ENCODE data around the gene GAL3ST2. TPM values are rescaled to one million over a fixed set of nuclear protein-coding genes. Genes with fewer than 3 reads are reported as not detected.

Gene GAL3ST2
- total and polyA plus RNA-seq, 8 donors, result 0.26 to 0.31 (median 0.29) TPM; not detected in 2

DNA sequence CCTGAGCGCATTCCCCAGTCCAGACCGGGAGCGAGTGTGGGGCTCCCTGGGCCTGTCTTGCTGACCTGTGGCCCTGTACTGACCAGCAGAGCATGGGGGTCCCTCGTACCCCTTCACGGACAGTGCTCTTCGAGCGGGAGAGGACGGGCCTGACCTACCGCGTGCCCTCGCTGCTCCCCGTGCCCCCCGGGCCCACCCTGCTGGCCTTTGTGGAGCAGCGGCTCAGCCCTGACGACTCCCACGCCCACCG lies 37.7 kb downstream of the GAL3ST2 start:
- Histone ChIP-seq H3K4me1 (peaks cover 0 to 12% of the 10 kb centered on the region in 2 donors), H3K36me3 (no peaks in the 10 kb centered on the region), H3K27ac (no peak overlapping the region), H3K4me3 (no peak overlapping the region), H3K9me3 (no peaks in the 10 kb centered on the region), H3K27me3 (peaks cover 0 to 62% of the 10 kb centered on the region in 2 donors)
- intact Hi-C loops (cut with DNase I), result no loop called here
- TF ChIP-seq, protein P1, sequence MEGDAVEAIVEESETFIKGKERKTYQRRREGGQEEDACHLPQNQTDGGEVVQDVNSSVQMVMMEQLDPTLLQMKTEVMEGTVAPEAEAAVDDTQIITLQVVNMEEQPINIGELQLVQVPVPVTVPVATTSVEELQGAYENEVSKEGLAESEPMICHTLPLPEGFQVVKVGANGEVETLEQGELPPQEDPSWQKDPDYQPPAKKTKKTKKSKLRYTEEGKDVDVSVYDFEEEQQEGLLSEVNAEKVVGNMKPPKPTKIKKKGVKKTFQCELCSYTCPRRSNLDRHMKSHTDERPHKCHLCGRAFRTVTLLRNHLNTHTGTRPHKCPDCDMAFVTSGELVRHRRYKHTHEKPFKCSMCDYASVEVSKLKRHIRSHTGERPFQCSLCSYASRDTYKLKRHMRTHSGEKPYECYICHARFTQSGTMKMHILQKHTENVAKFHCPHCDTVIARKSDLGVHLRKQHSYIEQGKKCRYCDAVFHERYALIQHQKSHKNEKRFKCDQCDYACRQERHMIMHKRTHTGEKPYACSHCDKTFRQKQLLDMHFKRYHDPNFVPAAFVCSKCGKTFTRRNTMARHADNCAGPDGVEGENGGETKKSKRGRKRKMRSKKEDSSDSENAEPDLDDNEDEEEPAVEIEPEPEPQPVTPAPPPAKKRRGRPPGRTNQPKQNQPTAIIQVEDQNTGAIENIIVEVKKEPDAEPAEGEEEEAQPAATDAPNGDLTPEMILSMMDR (IDR thresholded peaks at IDR 0.05), result no peak
- DNase-seq, result peak in 1 of 4 donors; percentile 76
- no peak for ATAC-seq

DNA sequence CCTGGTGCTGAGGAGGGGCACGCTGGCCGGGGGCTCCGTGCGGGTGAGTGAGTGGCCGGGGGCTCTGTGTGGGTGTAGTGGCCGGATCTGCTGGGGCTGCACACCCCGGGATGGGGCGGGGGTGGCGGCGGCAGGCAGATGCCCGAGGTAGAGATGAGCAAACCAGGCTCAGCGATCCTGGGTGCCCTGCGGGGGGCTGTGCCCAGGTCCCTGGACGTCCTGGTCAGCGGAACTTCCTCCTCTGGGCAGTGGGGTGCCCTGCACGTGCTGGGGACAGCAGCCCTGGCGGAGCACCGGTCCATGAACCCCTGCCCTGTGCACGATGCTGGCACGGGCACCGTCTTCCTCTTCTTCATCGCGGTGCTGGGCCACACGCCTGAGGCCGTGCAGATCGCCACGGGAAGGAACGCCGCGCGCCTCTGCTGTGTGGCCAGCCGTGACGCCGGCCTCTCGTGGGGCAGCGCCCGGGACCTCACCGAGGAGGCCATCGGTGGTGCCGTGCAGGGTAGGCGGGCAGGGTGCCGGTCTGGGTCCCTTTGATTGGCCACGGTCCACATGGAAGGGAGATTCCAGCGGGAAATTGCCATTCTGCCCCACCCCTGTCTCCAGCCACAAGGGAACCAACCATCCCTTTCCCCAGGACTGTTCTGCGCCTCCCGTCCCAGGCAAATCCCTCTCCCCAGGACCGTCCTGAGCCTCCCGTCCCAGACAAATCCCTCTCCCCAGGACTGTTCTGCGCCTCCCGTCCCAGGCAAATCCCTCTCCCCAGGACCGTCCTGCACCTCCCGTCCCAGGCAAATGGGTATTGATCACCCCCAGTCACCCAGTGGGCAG lies 38.2 kb downstream of the GAL3ST2 start:
- DNase-seq (peak in 2 of 4 donors; percentile 26 to 73), ATAC-seq (no peak)
- TF ChIP-seq, protein P1 (IDR thresholded peaks at IDR 0.05), result no peak
- H3K4me3 ChIP-seq, result no peak overlapping the region
- H3K27me3 ChIP-seq, result peaks cover 0 to 62% of the 10 kb centered on the region in 2 donors
- H3K4me1 ChIP-seq, result peaks cover 0 to 12% of the 10 kb centered on the region in 2 donors
- H3K9me3 ChIP-seq, result no peaks in the 10 kb centered on the region
- H3K36me3 ChIP-seq, result no peaks in the 10 kb centered on the region
- intact Hi-C loops (cut with DNase I), result no loop called here
- H3K27ac ChIP-seq, result no peak overlapping the region

DNA sequence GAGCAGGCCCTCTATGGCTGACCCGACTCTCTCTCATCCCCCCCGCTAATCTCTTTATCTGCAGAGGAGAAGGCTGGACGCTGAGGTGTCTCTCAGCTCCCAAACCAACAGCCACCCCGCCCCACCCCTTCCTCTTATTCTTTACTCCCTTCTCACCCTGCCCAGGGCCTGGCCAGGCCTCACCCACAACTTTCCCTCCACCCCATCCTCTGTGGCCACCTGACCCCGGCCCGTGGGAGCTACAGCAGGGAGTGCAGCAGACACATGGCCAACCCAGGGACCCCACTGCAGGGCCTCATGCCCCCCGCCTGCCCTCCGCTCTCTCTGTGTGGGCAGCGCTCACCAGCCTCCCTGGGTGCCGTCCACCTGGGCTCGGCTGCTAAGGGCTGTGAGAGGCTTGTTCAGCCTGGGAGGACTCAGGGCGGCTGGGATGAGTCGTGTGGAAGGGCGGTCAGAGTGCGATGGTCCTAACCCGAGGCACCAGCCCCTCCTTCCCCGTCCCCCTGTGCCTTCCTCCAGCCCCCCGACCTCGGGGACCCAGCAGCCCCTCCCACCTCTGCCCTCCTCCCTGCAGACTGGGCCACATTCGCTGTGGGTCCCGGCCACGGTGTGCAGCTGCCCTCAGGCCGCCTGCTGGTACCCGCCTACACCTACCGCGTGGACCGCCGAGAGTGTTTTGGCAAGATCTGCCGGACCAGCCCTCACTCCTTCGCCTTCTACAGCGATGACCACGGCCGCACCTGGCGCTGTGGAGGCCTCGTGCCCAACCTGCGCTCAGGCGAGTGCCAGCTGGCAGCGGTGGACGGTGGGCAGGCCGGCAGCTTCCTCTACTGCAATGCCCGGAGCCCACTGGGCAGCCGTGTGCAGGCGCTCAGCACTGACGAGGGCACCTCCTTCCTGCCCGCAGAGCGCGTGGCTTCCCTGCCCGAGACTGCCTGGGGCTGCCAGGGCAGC lies 39.1 kb downstream of the GAL3ST2 start:
- intact Hi-C loops (cut with DNase I), result no loop called here
- Histone ChIP-seq H3K27ac (no peak overlapping the region), H3K4me1 (peaks cover 0 to 12% of the 10 kb centered on the region in 2 donors), H3K27me3 (peaks cover 0 to 61% of the 10 kb centered on the region in 2 donors), H3K4me3 (no peak overlapping the region), H3K36me3 (no peaks in the 10 kb centered on the region), H3K9me3 (no peaks in the 10 kb centered on the region)
- TF ChIP-seq, protein P1 (IDR thresholded peaks at IDR 0.05), result no peak
- ATAC-seq, result no peak
- peak in 2 of 4 donors; percentile 28 to 72 for DNase-seq

DNA sequence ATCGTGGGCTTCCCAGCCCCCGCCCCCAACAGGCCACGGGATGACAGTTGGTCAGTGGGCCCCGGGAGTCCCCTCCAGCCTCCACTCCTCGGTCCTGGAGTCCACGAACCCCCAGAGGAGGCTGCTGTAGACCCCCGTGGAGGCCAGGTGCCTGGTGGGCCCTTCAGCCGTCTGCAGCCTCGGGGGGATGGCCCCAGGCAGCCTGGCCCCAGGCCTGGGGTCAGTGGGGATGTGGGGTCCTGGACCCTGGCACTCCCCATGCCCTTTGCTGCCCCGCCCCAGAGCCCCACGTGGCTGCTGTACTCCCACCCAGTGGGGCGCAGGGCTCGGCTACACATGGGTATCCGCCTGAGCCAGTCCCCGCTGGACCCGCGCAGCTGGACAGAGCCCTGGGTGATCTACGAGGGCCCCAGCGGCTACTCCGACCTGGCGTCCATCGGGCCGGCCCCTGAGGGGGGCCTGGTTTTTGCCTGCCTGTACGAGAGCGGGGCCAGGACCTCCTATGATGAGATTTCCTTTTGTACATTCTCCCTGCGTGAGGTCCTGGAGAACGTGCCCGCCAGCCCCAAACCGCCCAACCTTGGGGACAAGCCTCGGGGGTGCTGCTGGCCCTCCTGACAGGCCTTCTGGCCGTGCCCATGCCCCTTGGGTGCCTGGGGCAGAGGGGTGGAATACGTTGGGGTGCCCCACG lies 40.0 kb downstream of the GAL3ST2 start:
- intact Hi-C loops (cut with DNase I), result no loop called here
- DNase-seq (peak in 1 of 4 donors; percentile 80), ATAC-seq (no peak)
- TF ChIP-seq, protein P1 (IDR thresholded peaks at IDR 0.05), result no peak
- no peak overlapping the region for H3K4me3 ChIP-seq
- peaks cover 0 to 12% of the 10 kb centered on the region in 2 donors for H3K4me1 ChIP-seq
- H3K27me3 ChIP-seq, result peaks cover 0 to 53% of the 10 kb centered on the region in 2 donors
- H3K36me3 ChIP-seq, result no peaks in the 10 kb centered on the region
- no peaks in the 10 kb centered on the region for H3K9me3 ChIP-seq
- no peak overlapping the region for H3K27ac ChIP-seq

Measured in left lung (tissue), 10 donors.